Measurements from ENCODE around the gene NXNL1.

- TF ChIP-seq CTCF (IDR thresholded peaks at IDR 0.05; ENCODE audit: low read depth, low read length, missing input control) (no peak), RAD21 (IDR thresholded peaks at IDR 0.05) (no peak)
Observed at GRCh38 chr19:17469481-17470067, 8.8 kb upstream of the NXNL1 start.
